Stomach (tissue), 4 donors: ENCODE data around the gene KCNJ16.

Experiments
- POLR2A ChIP-seq, 4 donors: fragments of 450-650 bp; IDR thresholded peaks; one replicate each; pipeline ENCODE4 v1.6.1; 2016; ENCODE audit warnings: antibody characterized with exemption in 4 of 4, control low read depth in 2 of 4, mild to moderate bottlenecking in 1 of 4, moderate library complexity in 1 of 4
- TF ChIP-seq, protein P1 (sequence below), 7 experiments: fragments of 450-650 bp in 4 of 7; fragments of 200-600 bp in 3 of 7; sonication (generic) in 3 of 7; IDR thresholded peaks; one replicate each; pipeline ENCODE4 v1.5.1; 2016 to 2019; ENCODE audit warnings: antibody characterized with exemption in 7 of 7, control low read depth in 2 of 7, mild to moderate bottlenecking in 1 of 7

DNA sequence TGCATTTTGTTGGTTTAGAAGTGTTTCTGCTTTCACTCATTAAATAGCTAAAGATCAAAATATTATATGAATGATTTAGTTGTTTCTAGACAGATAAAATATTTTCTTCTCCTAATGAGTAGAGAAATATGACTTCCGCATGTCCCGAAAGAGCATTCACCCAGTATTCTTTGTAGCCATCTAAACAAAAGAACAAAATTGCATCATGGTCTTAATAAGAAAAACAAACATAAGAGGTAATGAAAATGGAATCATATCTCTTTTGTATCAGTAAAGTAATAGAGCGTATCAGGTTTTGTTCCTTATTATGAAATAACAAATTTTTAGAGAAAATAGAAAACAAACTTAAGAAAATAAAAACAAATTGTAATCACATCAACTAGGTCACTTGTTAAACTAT, 78.2 kb downstream of the KCNJ16 start:
- TF ChIP-seq, protein P1, sequence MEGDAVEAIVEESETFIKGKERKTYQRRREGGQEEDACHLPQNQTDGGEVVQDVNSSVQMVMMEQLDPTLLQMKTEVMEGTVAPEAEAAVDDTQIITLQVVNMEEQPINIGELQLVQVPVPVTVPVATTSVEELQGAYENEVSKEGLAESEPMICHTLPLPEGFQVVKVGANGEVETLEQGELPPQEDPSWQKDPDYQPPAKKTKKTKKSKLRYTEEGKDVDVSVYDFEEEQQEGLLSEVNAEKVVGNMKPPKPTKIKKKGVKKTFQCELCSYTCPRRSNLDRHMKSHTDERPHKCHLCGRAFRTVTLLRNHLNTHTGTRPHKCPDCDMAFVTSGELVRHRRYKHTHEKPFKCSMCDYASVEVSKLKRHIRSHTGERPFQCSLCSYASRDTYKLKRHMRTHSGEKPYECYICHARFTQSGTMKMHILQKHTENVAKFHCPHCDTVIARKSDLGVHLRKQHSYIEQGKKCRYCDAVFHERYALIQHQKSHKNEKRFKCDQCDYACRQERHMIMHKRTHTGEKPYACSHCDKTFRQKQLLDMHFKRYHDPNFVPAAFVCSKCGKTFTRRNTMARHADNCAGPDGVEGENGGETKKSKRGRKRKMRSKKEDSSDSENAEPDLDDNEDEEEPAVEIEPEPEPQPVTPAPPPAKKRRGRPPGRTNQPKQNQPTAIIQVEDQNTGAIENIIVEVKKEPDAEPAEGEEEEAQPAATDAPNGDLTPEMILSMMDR (IDR thresholded peaks at IDR 0.05): no peak
- TF ChIP-seq POLR2A (IDR thresholded peaks at IDR 0.05): no peak
